Tibial nerve (tissue), 4 donors: Measurements from ENCODE around the gene BNIP5.

Experiments
- EP300 ChIP-seq, 2 donors: sonication (generic); formaldehyde crosslinking; IDR thresholded peaks; one replicate each; pipeline ENCODE4 v1.6.1; 2017; ENCODE audit warnings: antibody characterized with exemption in 2 of 2, mild to moderate bottlenecking in 1 of 2
- POLR2A ChIP-seq, 2 donors: fragments of 450-650 bp; IDR thresholded peaks; one replicate each; pipeline ENCODE4 v1.6.1; 2017; ENCODE audit warnings: antibody characterized with exemption in 2 of 2, mild to moderate bottlenecking in 2 of 2, moderate library complexity in 2 of 2
- TF ChIP-seq, protein P1 (sequence below), 5 experiments: fragments of 200-600 bp in 3 of 5; fragments of 450-650 bp in 2 of 5; sonication (generic) in 3 of 5; IDR thresholded peaks; one replicate each; pipeline ENCODE4 v1.5.1; 2016 to 2019; ENCODE audit warnings: antibody characterized with exemption in 5 of 5, mild to moderate bottlenecking in 3 of 5, moderate library complexity in 2 of 5

GRCh38 chr6:36297511-36297910 is 39.2 kb downstream of the BNIP5 start:
- TF ChIP-seq, protein P1, sequence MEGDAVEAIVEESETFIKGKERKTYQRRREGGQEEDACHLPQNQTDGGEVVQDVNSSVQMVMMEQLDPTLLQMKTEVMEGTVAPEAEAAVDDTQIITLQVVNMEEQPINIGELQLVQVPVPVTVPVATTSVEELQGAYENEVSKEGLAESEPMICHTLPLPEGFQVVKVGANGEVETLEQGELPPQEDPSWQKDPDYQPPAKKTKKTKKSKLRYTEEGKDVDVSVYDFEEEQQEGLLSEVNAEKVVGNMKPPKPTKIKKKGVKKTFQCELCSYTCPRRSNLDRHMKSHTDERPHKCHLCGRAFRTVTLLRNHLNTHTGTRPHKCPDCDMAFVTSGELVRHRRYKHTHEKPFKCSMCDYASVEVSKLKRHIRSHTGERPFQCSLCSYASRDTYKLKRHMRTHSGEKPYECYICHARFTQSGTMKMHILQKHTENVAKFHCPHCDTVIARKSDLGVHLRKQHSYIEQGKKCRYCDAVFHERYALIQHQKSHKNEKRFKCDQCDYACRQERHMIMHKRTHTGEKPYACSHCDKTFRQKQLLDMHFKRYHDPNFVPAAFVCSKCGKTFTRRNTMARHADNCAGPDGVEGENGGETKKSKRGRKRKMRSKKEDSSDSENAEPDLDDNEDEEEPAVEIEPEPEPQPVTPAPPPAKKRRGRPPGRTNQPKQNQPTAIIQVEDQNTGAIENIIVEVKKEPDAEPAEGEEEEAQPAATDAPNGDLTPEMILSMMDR (IDR thresholded peaks at IDR 0.05), result no peak
- TF ChIP-seq POLR2A (IDR thresholded peaks at IDR 0.05) (no peak), EP300 (IDR thresholded peaks at IDR 0.05) (no peak)
